LNCAP (cell line): Measurements from ENCODE around the gene GALNT18.

Experiments
- TF ChIP-seq, protein P1 (sequence below): fragments of 450-650 bp; IDR thresholded peaks from 2 replicates; pipeline ENCODE4 v1.5.1; 2017; ENCODE audit warnings: mild to moderate bottlenecking

GALNT18 gene

DNA sequence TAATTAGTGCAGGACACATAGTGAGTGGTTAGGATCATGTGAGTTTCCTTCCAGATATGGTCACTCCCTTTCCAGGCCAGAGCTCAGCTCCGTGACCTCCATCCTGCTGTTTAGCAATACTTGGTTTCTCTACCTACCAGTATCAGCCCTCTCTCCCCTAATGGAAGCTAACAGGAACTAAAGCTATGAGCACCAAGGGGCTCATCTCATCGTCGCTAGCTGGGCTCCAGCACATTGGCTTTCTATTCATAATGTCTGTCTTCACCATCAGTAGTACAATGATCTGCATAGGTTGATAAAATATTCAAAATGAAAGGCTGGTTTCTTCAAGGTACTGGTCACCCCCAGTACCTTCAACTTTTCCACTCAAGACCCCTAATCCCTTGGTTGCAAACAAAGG lies 2.4 kb upstream of the GALNT18 start:
- TF ChIP-seq, protein P1, sequence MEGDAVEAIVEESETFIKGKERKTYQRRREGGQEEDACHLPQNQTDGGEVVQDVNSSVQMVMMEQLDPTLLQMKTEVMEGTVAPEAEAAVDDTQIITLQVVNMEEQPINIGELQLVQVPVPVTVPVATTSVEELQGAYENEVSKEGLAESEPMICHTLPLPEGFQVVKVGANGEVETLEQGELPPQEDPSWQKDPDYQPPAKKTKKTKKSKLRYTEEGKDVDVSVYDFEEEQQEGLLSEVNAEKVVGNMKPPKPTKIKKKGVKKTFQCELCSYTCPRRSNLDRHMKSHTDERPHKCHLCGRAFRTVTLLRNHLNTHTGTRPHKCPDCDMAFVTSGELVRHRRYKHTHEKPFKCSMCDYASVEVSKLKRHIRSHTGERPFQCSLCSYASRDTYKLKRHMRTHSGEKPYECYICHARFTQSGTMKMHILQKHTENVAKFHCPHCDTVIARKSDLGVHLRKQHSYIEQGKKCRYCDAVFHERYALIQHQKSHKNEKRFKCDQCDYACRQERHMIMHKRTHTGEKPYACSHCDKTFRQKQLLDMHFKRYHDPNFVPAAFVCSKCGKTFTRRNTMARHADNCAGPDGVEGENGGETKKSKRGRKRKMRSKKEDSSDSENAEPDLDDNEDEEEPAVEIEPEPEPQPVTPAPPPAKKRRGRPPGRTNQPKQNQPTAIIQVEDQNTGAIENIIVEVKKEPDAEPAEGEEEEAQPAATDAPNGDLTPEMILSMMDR, result no peak

DNA sequence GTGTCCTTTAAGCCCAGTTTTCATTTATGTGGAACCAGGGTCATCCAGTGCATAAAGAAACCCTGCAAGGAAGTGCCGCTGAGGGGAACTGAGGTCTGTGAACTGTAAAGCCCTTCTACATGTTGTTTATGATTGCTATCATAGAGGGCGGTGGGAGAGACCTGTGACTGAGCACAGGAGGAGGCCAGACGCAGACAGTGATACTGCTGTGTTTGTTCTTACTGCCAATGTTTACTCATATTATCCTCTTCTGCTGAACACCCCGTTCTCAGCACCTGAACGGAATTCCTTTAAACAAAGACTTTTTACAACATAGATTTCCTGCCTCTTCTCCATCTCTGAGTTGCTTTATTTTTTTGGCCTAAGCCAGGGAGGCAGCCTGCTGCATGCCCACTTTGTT lies 967 bp upstream of the GALNT18 start:
- TF ChIP-seq, protein P1, result no peak

DNA sequence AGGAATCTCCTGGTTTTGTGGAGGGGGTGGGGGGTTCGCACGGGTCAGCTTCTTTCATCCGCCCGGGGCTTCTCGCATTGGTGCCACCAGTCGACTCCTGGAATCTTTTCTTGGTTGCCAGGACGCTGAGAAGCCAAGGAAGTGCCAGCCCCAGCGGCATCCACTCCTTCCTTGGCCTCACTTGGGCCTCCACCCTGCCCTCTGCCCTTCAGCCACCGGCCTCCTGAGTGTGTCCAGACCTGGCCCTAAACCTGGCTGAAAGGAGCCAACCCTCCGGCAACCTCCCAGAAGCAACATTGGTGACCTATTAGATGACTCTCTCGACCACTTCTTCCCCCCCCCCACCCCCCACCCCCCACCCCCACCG lies 518 bp upstream of the GALNT18 start:
- TF ChIP-seq, protein P1, result no peak

DNA sequence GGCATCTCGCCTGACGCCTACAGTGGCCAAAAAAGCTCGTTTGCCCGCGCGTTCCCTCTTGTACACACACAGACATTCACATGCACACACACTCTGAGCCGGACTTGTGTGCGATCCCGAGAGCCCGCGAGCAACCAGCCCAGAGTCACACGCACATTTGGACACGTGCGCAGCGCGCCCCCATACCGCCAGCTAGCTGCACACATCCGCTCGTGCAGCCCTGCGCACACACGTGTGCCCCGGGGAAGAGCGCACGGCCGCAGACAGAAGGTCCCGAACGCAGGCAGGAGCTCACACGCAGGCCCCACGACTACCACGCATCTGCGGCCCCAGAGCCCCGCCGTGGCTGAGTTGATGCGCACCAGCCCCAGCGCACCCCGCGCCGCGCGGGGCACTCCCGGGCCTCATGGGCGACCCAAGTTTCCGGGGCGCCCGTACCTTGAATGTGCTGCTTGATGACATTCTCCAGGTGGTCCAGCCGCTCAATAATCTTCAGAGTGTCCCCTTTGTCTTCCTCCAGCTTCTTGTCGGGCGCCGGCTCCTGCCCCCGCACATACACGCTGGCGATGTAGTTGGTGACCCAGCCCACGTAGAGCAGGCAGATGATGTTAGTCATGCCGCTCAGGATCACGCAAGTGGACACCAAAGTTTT lies 758 bp downstream of the GALNT18 start:
- TF ChIP-seq, protein P1, result no peak; the same call in 1 of the 2 replicates

DNA sequence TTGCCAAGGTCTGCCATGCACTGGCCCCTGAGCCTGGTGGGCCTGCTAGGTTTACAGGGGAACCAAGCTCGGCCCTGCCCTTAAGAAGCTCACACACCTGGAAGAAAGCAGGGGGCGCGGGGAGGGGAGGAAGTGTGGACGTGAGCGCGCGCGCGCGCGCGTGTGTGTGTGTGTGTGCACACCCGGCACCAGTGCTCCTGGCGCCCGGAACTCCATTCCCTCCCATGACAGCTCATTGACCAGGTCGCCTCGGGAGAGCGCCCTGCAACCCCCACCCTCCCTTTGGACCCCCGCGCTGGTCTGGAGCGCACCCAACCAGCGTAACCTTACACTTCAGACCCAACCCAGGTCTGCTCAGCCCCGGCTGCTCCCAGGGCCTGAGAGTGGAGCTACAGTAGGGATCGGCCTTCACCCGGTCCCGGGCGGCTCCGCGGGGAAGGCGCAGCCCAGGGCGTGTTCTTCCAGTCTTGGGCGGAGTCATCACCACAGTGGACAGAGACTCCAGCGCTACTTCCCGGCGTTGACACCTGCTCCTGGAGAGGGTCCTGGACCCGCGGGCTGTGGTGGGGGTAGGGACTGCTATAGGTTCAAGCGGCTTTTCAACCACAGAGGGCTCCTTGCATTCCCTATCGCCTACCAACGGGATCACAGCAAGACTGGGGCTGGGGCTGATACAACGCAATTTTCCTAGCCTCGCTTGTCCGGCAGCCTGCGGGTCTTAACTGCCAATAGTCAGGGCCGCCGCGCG lies 1.5 kb downstream of the GALNT18 start:
- TF ChIP-seq, protein P1, result no peak

DNA sequence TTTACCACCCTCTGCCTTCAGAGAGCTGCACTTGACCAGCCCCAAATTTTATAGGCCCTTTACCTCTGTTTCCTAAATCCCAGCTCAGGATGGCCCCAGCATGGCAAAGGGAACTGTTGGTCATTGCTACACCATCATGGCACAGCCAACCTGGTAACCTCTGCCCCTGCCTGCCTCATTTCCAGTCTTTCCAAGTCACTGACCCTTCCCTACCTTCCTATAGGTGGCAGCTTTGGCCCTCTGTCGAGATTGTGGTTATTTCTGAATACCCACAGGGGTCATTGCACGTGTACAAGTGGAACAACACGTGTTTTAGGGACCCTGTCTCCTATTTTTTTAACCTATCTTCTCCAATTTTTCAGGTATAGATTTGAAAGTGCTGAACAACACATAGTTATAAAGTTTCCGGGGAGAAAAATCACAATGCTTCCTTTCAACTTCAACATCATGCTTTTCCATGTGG lies 2.8 kb downstream of the GALNT18 start:
- TF ChIP-seq, protein P1, result peak; percentile 39; the same call in 1 of the 2 replicates

DNA sequence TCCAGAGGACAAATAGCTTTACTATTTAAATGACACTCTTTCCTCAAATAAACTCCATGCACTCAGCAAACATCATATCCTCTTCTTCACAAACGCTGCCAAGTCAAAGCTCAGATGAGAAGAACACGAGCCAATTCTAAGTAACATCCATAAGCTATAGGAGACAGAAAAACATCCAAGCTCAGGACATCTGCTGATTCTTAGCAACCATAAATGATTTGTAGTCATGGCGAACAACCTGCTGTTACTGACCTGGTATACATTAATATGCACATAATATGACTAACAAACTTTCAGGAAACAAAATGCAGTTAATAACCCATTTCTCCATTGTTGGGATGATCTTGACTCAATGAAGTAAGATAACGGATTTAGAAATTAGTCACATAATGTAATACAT lies 6.7 kb downstream of the GALNT18 start:
- TF ChIP-seq, protein P1, result no peak
